HepG2 (cell line): ENCODE measurements around the gene GPN1. TPM values are rescaled to one million over a fixed set of nuclear protein-coding genes. Genes with fewer than 3 reads are reported as not detected.
A peak's percentile ranks its signal among the peaks of the same experiment; 100 is the strongest.

ENCODE experiments used
- DMTF1 ChIP-seq: sonication (generic); formaldehyde crosslinking; IDR thresholded peaks from 2 replicates; pipeline ENCODE4 v1.4.0; 2020; ENCODE audit warnings: mild to moderate bottlenecking, missing genetic modification reagents
- FOXO1 ChIP-seq: sonication (generic); formaldehyde crosslinking; IDR thresholded peaks from 2 replicates; pipeline ENCODE4 v1.4.0; 2020; ENCODE audit warnings: missing genetic modification reagents
- GABPA ChIP-seq, 2 experiments: IDR thresholded peaks; 2 replicates each; pipeline ENCODE4 v1.6.1; 2011 to 2016; ENCODE audit warnings: low read depth in 2 of 2, low read length in 1 of 2, missing biosample characterization in 1 of 2, missing genetic modification characterization in 1 of 2
- GZF1 ChIP-seq: sonication (generic); formaldehyde crosslinking; IDR thresholded peaks from 2 replicates; pipeline ENCODE4 v1.5.1; 2020; ENCODE audit warnings: mild to moderate bottlenecking, missing genetic modification reagents
- HIVEP1 ChIP-seq: sonication (generic); formaldehyde crosslinking; IDR thresholded peaks from 2 replicates; pipeline ENCODE4 v1.4.0; 2020; ENCODE audit warnings: mild to moderate bottlenecking, missing genetic modification reagents
- HNF1B ChIP-seq: sonication (generic); formaldehyde crosslinking; IDR thresholded peaks from 2 replicates; pipeline ENCODE4 v1.5.1; 2020; ENCODE audit warnings: mild to moderate bottlenecking, moderate library complexity, missing genetic modification reagents
- KLF13 ChIP-seq: sonication (generic); formaldehyde crosslinking; IDR thresholded peaks from 2 replicates; pipeline ENCODE4 v1.4.0; 2020; ENCODE audit warnings: mild to moderate bottlenecking, missing genetic modification reagents
- MAF1 ChIP-seq: sonication (generic); formaldehyde crosslinking; IDR thresholded peaks from 2 replicates; pipeline ENCODE4 v1.5.0; 2020; ENCODE audit warnings: missing genetic modification reagents, borderline replicate concordance
- MAFK ChIP-seq, 2 experiments: IDR thresholded peaks in 1 of 2; conservative IDR thresholded peaks in 1 of 2; 2 replicates each; pipeline ENCODE4 v1.6.1; 2011; ENCODE audit warnings: improper control_type of control experiment in 2 of 2, low read length in 2 of 2
- MTF2 ChIP-seq: sonication (generic); formaldehyde crosslinking; IDR thresholded peaks from 2 replicates; pipeline ENCODE4 v1.5.0; 2020; ENCODE audit warnings: missing genetic modification reagents, borderline replicate concordance
- MYC ChIP-seq: sonication (generic); formaldehyde crosslinking; IDR thresholded peaks from 2 replicates; pipeline ENCODE4 v1.9.0; 2021; ENCODE audit warnings: missing genetic modification reagents, borderline replicate concordance
- NCOA1 ChIP-seq: sonication (generic); formaldehyde crosslinking; IDR thresholded peaks from 2 replicates; pipeline ENCODE4 v1.9.0; 2021; ENCODE audit warnings: missing genetic modification reagents
- PREB ChIP-seq: sonication (generic); formaldehyde crosslinking; IDR thresholded peaks from 2 replicates; pipeline ENCODE4 v1.4.0; 2020; ENCODE audit warnings: missing genetic modification reagents
- RFX5 ChIP-seq: IDR thresholded peaks from 2 replicates; pipeline ENCODE4 v1.6.1; 2011; ENCODE audit warnings: low read depth, low read length, improper control_type of control experiment
- SP1 ChIP-seq, 2 experiments: fragments of 450-650 bp in 1 of 2; sonication (generic) in 1 of 2; formaldehyde crosslinking in 1 of 2; IDR thresholded peaks; 2 replicates each; pipeline versions ENCODE4 v1.4.0 to v1.6.1; 2016 to 2020; ENCODE audit warnings: missing genetic modification reagents in 1 of 2
- ZBTB21 ChIP-seq: sonication (generic); formaldehyde crosslinking; IDR thresholded peaks from 2 replicates; pipeline ENCODE4 v1.4.0; 2020; ENCODE audit warnings: missing genetic modification reagents
- ZEB1 ChIP-seq: IDR thresholded peaks from 2 replicates; pipeline ENCODE4 v1.6.1; 2012; ENCODE audit warnings: mild to moderate bottlenecking, low read depth, inconsistent platforms; ENCODE audit not compliant: insufficient replicate concordance
- ZMAT5 ChIP-seq: sonication (generic); formaldehyde crosslinking; IDR thresholded peaks from 2 replicates; pipeline ENCODE4 v1.5.0; 2020; ENCODE audit warnings: mild to moderate bottlenecking, low read depth, missing genetic modification reagents, borderline replicate concordance
- ZMYM3 ChIP-seq: sonication (generic); formaldehyde crosslinking; IDR thresholded peaks from 2 replicates; pipeline ENCODE4 v1.5.1; 2020; ENCODE audit warnings: mild to moderate bottlenecking, missing genetic modification reagents
- ZNF503 ChIP-seq: sonication (generic); formaldehyde crosslinking; IDR thresholded peaks from 2 replicates; pipeline ENCODE4 v1.4.0; 2020; ENCODE audit warnings: missing genetic modification reagents
- ZNF607 ChIP-seq: sonication (generic); formaldehyde crosslinking; IDR thresholded peaks from 2 replicates; pipeline ENCODE4 v1.5.1; 2020; ENCODE audit warnings: missing genetic modification reagents, mild to moderate bottlenecking, borderline replicate concordance
- polyA plus RNA-seq, 8 experiments: library from polyadenylated mRNA; depleted of rRNA in 3 of 8; stranded (reverse) in 7 of 8; unstranded in 1 of 8; fragments of >200 nt; fragmentation: Illumina TruSeq in 4 of 8; extraction: Trizol in 4 of 8; gene quantifications; 2 replicates each; pipeline versions ENCODE4 v1.2.1 to v1.2.3, GENCODE V29; 2011 to 2016; ENCODE audit warnings: low read depth in 4 of 8, missing spikeins in 1 of 8, mixed read lengths in 1 of 8; ENCODE audit not compliant: insufficient read depth in 1 of 8
- total RNA-seq, 5 experiments: library from RNA; depleted of rRNA; stranded (reverse); fragments of >200 nt; fragmentation: Illumina TruSeq; extraction: Trizol; gene quantifications; 2 replicates each; pipeline ENCODE4 v1.2.3, GENCODE V29; 2016; ENCODE audit warnings: low read depth in 1 of 5

The GPN1 gene
- total and polyA plus RNA-seq, 2 of the 13 experiments (the other 11 are each of a cell fraction or from before 2014, with no cell fraction given): 54.5 to 62.7 TPM

GRCh38 chr2:27663285-27664153 lies 34.7 kb downstream of the GPN1 start, which contains the start of the genes SLC4A1AP and SUPT7L (continued):
- TF ChIP-seq MTF2 (CRISPR knock-in tag) (no peak), ZEB1 (peak; percentile 87), KLF13 (CRISPR knock-in tag) (no peak), ZNF503 (CRISPR knock-in tag) (peak; percentile 93), ZNF607 (CRISPR knock-in tag) (peak; percentile 82; the same call in 1 of the 2 replicates), MYC (peak; percentile 67; the same call in 1 of the 2 replicates), FOXO1 (CRISPR knock-in tag) (peak; percentile 45; the same call in 1 of the 2 replicates), ZMAT5 (CRISPR knock-in tag) (no peak), ZMYM3 (CRISPR knock-in tag) (no peak; the same call in 1 of the 2 replicates), PREB (CRISPR knock-in tag) (peak; percentile 97; the same call in 1 of the 2 replicates), MAF1 (CRISPR knock-in tag) (peak; percentile 90), SP1 (IDR thresholded peaks at IDR 0.05) (no peak), SP1 (CRISPR knock-in tag; IDR thresholded peaks at IDR 0.05) (peak; percentile 72), NCOA1 (peak; percentile 72; the same call in 1 of the 2 replicates), HIVEP1 (CRISPR knock-in tag) (peak; percentile 90; the same call in 1 of the 2 replicates), RFX5 (no peak), MAFK (conservative IDR thresholded peaks at IDR 0.05 in 1 of 2, IDR thresholded peaks at IDR 0.05 in 1 of 2; ENCODE audit: low read length in 2 of 2) (peak in 1 of 2 experiments; percentile 4; a peak in 1 of 4 replicates), GABPA (IDR thresholded peaks at IDR 0.05; ENCODE audit: low read depth, low read length) (peak; percentile 88), GABPA (CRISPR knock-in tag; IDR thresholded peaks at IDR 0.05; ENCODE audit: low read depth) (peak; percentile 97), DMTF1 (CRISPR knock-in tag) (no peak), GZF1 (peak; percentile 81), HNF1B (CRISPR knock-in tag) (peak; percentile 91; the same call in 1 of the 2 replicates), ZBTB21 (CRISPR knock-in tag) (peak; percentile 81)
